A549 (cell line): ENCODE data around the gene HSPA2. TPM values are rescaled to one million over a fixed set of nuclear protein-coding genes. Genes with fewer than 3 reads are reported as not detected.
A peak's percentile ranks its signal among the peaks of the same experiment; 100 is the strongest.

Experiments used
- BHLHE40 ChIP-seq: IDR thresholded peaks from 2 replicates; pipeline ENCODE4 v1.6.1; 2012; ENCODE audit warnings: low read depth, low read length, inconsistent platforms
- CBX8 ChIP-seq: fragments of 200-600 bp; sonication (generic); IDR thresholded peaks from 2 replicates; pipeline ENCODE4 v1.6.1; 2016
- CEBPB ChIP-seq, 2 experiments: fragments of >200 bp in 1 of 2; sonication (Bioruptor Twin) in 1 of 2; formaldehyde crosslinking in 1 of 2; IDR thresholded peaks; 2 replicates each; pipeline ENCODE4 v1.6.1; 2012 to 2016
- CHD2 ChIP-seq: fragments of 150-350 bp; IDR thresholded peaks from 2 replicates; pipeline ENCODE4 v1.6.1; 2014; ENCODE audit warnings: low read length; ENCODE audit not compliant: partially characterized antibody
- EHMT2 ChIP-seq: fragments of 200-600 bp; sonication (generic); IDR thresholded peaks from 2 replicates; pipeline ENCODE4 v1.6.1; 2016; ENCODE audit warnings: antibody characterized with exemption, low read depth, mild to moderate bottlenecking, moderate library complexity
- ESRRA ChIP-seq: fragments of 150-350 bp; IDR thresholded peaks from 2 replicates; pipeline ENCODE4 v1.6.1; 2014; ENCODE audit warnings: mild to moderate bottlenecking, low read length, borderline replicate concordance
- FOSL2 ChIP-seq, 2 experiments: fragments of 450-650 bp in 1 of 2; fragments of >200 bp in 1 of 2; sonication (Bioruptor Twin) in 1 of 2; formaldehyde crosslinking; IDR thresholded peaks; 2 replicates each; pipeline versions ENCODE4 v1.5.0 to v1.6.1; 2016 to 2020; ENCODE audit warnings: mild to moderate bottlenecking in 1 of 2, moderate library complexity in 1 of 2
- GATA3 ChIP-seq: IDR thresholded peaks from 2 replicates; pipeline ENCODE4 v1.6.1; 2012; ENCODE audit warnings: borderline replicate concordance
- HEYL ChIP-seq: fragments of 250-450 bp; sonication (Bioruptor Pico); IDR thresholded peaks from 2 replicates; pipeline ENCODE4 v1.8.0; 2021; ENCODE audit warnings: mild to moderate bottlenecking, moderate library complexity
- HOXB5 ChIP-seq: fragments of 250-450 bp; sonication (Bioruptor Pico); IDR thresholded peaks from 2 replicates; pipeline ENCODE4 v1.5.0; 2020; ENCODE audit warnings: mild to moderate bottlenecking, moderate library complexity
- JUN ChIP-seq, 2 experiments: fragments of >200 bp; sonication (Bioruptor Twin); formaldehyde crosslinking; IDR thresholded peaks; 2 replicates in 1 of 2; 3 replicates in 1 of 2; pipeline ENCODE4 v1.6.1; 2016 to 2017
- JUNB ChIP-seq: fragments of >200 bp; sonication (Bioruptor Twin); formaldehyde crosslinking; IDR thresholded peaks from 2 replicates; pipeline ENCODE4 v1.6.1; 2016
- KDM1A ChIP-seq: fragments of 200-600 bp; sonication (generic); IDR thresholded peaks from 2 replicates; pipeline ENCODE4 v1.6.1; 2016; ENCODE audit warnings: low read depth, mild to moderate bottlenecking
- KDM5A ChIP-seq: fragments of 200-600 bp; sonication (generic); IDR thresholded peaks from 2 replicates; pipeline ENCODE4 v1.6.1; 2016; ENCODE audit warnings: antibody characterized with exemption, mild to moderate bottlenecking
- MYC ChIP-seq: IDR thresholded peaks from 2 replicates; pipeline ENCODE4 v1.6.1; 2012; ENCODE audit warnings: mild to moderate bottlenecking, inconsistent platforms, low read length, improper control_type of control experiment, borderline replicate concordance
- NPAS2 ChIP-seq: fragments of 250-450 bp; sonication (Bioruptor Pico); IDR thresholded peaks from 2 replicates; pipeline ENCODE4 v1.8.0; 2022; ENCODE audit warnings: mild to moderate bottlenecking, moderate library complexity, borderline replicate concordance
- PHF8 ChIP-seq: fragments of 200-600 bp; sonication (generic); IDR thresholded peaks from 2 replicates; pipeline ENCODE4 v1.6.1; 2016; ENCODE audit warnings: low read depth, mild to moderate bottlenecking, antibody characterized with exemption, moderate library complexity, borderline replicate concordance
- POLR2A ChIP-seq: IDR thresholded peaks from 2 replicates; pipeline ENCODE4 v1.6.1; 2012; ENCODE audit warnings: mild to moderate bottlenecking, low read length
- RAD21 ChIP-seq, 2 experiments: fragments of >200 bp in 1 of 2; sonication (Bioruptor Twin) in 1 of 2; formaldehyde crosslinking in 1 of 2; IDR thresholded peaks in 1 of 2; conservative IDR thresholded peaks in 1 of 2; 2 replicates in 1 of 2; 3 replicates in 1 of 2; pipeline ENCODE4 v1.6.1; 2012 to 2018; ENCODE audit warnings: inconsistent platforms in 1 of 2
- RARB ChIP-seq: fragments of 250-450 bp; sonication (Bioruptor Pico); IDR thresholded peaks from 2 replicates; pipeline ENCODE4 v1.8.0; 2021; ENCODE audit warnings: mild to moderate bottlenecking, moderate library complexity
- RNF2 ChIP-seq: fragments of 200-600 bp; sonication (generic); IDR thresholded peaks from 2 replicates; pipeline ENCODE4 v1.6.1; 2016; ENCODE audit warnings: low read depth, mild to moderate bottlenecking, antibody characterized with exemption, moderate library complexity, borderline replicate concordance
- SMC3 ChIP-seq: fragments of >200 bp; sonication (Bioruptor Twin); formaldehyde crosslinking; IDR thresholded peaks from 3 replicates; pipeline ENCODE4 v1.6.1; 2018; ENCODE audit warnings: inconsistent platforms
- SREBF2 ChIP-seq: fragments of 450-650 bp; IDR thresholded peaks from 2 replicates; pipeline ENCODE4 v1.6.1; 2014; ENCODE audit warnings: mild to moderate bottlenecking, moderate library complexity
- TP53 ChIP-seq: fragments of 250-450 bp; sonication (Bioruptor Pico); IDR thresholded peaks from 2 replicates; pipeline ENCODE4 v1.5.0; 2021; ENCODE audit warnings: mild to moderate bottlenecking, moderate library complexity
- ZC3H11A ChIP-seq: fragments of 450-650 bp; IDR thresholded peaks from 2 replicates; pipeline ENCODE4 v1.6.1; 2014; ENCODE audit warnings: antibody characterized with exemption, mild to moderate bottlenecking
- ZFP36 ChIP-seq: fragments of 450-650 bp; IDR thresholded peaks from 2 replicates; pipeline ENCODE4 v1.6.1; 2014; ENCODE audit warnings: borderline replicate concordance; ENCODE audit not compliant: partially characterized antibody
- ZNF302 ChIP-seq: fragments of 250-450 bp; sonication (Bioruptor Pico); IDR thresholded peaks from 2 replicates; pipeline ENCODE4 v1.9.0; 2021; ENCODE audit warnings: inconsistent platforms, mild to moderate bottlenecking, moderate library complexity
- polyA plus RNA-seq, 4 experiments: library from polyadenylated mRNA; depleted of rRNA in 3 of 4; stranded (reverse); fragments of >200 nt; fragmentation: RNase III in 1 of 4; extraction: RNeasy Plus Mini Kit Qiagen cat#74134 plus additional on column Dnase treatment in 1 of 4; gene quantifications; 2 replicates in 3 of 4; 3 replicates in 1 of 4; pipeline ENCODE4 v1.2.3, GENCODE V29; 2011 to 2017
- TF ChIP-seq, protein P1 (sequence below): IDR thresholded peaks from 2 replicates; pipeline ENCODE4 v1.6.1; 2012
- TF ChIP-seq, protein P2 (sequence below): fragments of 250-450 bp; sonication (Bioruptor Pico); IDR thresholded peaks from 2 replicates; pipeline ENCODE4 v1.5.0; 2021; ENCODE audit warnings: mild to moderate bottlenecking, moderate library complexity, borderline replicate concordance
- TF ChIP-seq, protein P3 (sequence below): fragments of >200 bp; sonication (Bioruptor Twin); formaldehyde crosslinking; IDR thresholded peaks from 3 replicates; pipeline ENCODE4 v1.5.1; 2016
- TF ChIP-seq, protein P4 (sequence below): fragments of 200-600 bp; sonication (generic); IDR thresholded peaks from 2 replicates; pipeline ENCODE4 v1.6.1; 2016; ENCODE audit warnings: antibody characterized with exemption, mild to moderate bottlenecking, moderate library complexity
- TF ChIP-seq, protein P5 (sequence below): fragments of 450-650 bp; IDR thresholded peaks from 2 replicates; pipeline ENCODE4 v1.6.1; 2014; ENCODE audit warnings: antibody characterized with exemption
- TF ChIP-seq, protein P6 (sequence below): fragments of 250-450 bp; sonication (Bioruptor Pico); IDR thresholded peaks from 2 replicates; pipeline ENCODE4 v1.5.0; 2020; ENCODE audit warnings: low read depth, mild to moderate bottlenecking, moderate library complexity

HSPA2 gene
- polyA plus RNA-seq, 2 of the 4 experiments (the other 2 are of a cell fraction) = 59.9 to 156 TPM

- no peak for TF ChIP-seq ZC3H11A
- no peak for TF ChIP-seq SREBF2
- peak; percentile 32; the same call in 1 of the 2 replicates for TF ChIP-seq MYC
- no peak for TF ChIP-seq HOXB5
- TF ChIP-seq RNF2 = no peak
- no peak for TF ChIP-seq KDM1A
- TF ChIP-seq, protein P1, sequence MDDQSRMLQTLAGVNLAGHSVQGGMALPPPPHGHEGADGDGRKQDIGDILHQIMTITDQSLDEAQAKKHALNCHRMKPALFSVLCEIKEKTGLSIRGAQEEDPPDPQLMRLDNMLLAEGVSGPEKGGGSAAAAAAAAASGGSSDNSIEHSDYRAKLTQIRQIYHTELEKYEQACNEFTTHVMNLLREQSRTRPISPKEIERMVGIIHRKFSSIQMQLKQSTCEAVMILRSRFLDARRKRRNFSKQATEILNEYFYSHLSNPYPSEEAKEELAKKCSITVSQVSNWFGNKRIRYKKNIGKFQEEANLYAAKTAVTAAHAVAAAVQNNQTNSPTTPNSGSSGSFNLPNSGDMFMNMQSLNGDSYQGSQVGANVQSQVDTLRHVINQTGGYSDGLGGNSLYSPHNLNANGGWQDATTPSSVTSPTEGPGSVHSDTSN = peak; percentile 76; the same call in 1 of the 2 replicates
- 0 out of 2 replicates have a peak, but pooled peaks have one; percentile 1 for TF ChIP-seq PHF8
- no peak for TF ChIP-seq TP53
- no peak for TF ChIP-seq BHLHE40
- no peak for TF ChIP-seq FOSL2 (IDR thresholded peaks at IDR 0.05)
- no peak for TF ChIP-seq FOSL2 (CRISPR knock-in tag; IDR thresholded peaks at IDR 0.05)
- TF ChIP-seq GATA3 = no peak
- TF ChIP-seq ESRRA = no peak
- TF ChIP-seq RAD21 (conservative IDR thresholded peaks at IDR 0.05 in 1 of 2, IDR thresholded peaks at IDR 0.05 in 1 of 2) = no peak
- TF ChIP-seq, protein P2, sequence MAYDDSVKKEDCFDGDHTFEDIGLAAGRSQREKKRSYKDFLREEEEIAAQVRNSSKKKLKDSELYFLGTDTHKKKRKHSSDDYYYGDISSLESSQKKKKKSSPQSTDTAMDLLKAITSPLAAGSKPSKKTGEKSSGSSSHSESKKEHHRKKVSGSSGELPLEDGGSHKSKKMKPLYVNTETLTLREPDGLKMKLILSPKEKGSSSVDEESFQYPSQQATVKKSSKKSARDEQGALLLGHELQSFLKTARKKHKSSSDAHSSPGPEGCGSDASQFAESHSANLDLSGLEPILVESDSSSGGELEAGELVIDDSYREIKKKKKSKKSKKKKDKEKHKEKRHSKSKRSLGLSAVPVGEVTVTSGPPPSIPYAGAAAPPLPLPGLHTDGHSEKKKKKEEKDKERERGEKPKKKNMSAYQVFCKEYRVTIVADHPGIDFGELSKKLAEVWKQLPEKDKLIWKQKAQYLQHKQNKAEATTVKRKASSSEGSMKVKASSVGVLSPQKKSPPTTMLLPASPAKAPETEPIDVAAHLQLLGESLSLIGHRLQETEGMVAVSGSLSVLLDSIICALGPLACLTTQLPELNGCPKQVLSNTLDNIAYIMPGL (CRISPR knock-in tag) = 0 out of 2 replicates have a peak, but pooled peaks have one; percentile 19
- TF ChIP-seq, protein P3, sequence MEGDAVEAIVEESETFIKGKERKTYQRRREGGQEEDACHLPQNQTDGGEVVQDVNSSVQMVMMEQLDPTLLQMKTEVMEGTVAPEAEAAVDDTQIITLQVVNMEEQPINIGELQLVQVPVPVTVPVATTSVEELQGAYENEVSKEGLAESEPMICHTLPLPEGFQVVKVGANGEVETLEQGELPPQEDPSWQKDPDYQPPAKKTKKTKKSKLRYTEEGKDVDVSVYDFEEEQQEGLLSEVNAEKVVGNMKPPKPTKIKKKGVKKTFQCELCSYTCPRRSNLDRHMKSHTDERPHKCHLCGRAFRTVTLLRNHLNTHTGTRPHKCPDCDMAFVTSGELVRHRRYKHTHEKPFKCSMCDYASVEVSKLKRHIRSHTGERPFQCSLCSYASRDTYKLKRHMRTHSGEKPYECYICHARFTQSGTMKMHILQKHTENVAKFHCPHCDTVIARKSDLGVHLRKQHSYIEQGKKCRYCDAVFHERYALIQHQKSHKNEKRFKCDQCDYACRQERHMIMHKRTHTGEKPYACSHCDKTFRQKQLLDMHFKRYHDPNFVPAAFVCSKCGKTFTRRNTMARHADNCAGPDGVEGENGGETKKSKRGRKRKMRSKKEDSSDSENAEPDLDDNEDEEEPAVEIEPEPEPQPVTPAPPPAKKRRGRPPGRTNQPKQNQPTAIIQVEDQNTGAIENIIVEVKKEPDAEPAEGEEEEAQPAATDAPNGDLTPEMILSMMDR = no peak
- TF ChIP-seq NPAS2 = no peak
- no peak for TF ChIP-seq JUNB
- no peak for TF ChIP-seq KDM5A
- TF ChIP-seq, protein P4, sequence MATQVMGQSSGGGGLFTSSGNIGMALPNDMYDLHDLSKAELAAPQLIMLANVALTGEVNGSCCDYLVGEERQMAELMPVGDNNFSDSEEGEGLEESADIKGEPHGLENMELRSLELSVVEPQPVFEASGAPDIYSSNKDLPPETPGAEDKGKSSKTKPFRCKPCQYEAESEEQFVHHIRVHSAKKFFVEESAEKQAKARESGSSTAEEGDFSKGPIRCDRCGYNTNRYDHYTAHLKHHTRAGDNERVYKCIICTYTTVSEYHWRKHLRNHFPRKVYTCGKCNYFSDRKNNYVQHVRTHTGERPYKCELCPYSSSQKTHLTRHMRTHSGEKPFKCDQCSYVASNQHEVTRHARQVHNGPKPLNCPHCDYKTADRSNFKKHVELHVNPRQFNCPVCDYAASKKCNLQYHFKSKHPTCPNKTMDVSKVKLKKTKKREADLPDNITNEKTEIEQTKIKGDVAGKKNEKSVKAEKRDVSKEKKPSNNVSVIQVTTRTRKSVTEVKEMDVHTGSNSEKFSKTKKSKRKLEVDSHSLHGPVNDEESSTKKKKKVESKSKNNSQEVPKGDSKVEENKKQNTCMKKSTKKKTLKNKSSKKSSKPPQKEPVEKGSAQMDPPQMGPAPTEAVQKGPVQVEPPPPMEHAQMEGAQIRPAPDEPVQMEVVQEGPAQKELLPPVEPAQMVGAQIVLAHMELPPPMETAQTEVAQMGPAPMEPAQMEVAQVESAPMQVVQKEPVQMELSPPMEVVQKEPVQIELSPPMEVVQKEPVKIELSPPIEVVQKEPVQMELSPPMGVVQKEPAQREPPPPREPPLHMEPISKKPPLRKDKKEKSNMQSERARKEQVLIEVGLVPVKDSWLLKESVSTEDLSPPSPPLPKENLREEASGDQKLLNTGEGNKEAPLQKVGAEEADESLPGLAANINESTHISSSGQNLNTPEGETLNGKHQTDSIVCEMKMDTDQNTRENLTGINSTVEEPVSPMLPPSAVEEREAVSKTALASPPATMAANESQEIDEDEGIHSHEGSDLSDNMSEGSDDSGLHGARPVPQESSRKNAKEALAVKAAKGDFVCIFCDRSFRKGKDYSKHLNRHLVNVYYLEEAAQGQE = no peak
- no peak for TF ChIP-seq CBX8
- TF ChIP-seq, protein P5, sequence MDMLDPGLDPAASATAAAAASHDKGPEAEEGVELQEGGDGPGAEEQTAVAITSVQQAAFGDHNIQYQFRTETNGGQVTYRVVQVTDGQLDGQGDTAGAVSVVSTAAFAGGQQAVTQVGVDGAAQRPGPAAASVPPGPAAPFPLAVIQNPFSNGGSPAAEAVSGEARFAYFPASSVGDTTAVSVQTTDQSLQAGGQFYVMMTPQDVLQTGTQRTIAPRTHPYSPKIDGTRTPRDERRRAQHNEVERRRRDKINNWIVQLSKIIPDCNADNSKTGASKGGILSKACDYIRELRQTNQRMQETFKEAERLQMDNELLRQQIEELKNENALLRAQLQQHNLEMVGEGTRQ = no peak
- TF ChIP-seq SMC3 = no peak
- no peak for TF ChIP-seq CHD2
- TF ChIP-seq JUN (IDR thresholded peaks at IDR 0.05) = peak in 1 of 2 experiments; percentile 14; a peak in 2 of 5 replicates
- TF ChIP-seq, protein P6, sequence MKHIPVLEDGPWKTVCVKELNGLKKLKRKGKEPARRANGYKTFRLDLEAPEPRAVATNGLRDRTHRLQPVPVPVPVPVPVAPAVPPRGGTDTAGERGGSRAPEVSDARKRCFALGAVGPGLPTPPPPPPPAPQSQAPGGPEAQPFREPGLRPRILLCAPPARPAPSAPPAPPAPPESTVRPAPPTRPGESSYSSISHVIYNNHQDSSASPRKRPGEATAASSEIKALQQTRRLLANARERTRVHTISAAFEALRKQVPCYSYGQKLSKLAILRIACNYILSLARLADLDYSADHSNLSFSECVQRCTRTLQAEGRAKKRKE = peak; percentile 13; the same call in 1 of the 2 replicates
- no peak for TF ChIP-seq EHMT2
- TF ChIP-seq POLR2A = peak; percentile 58
- TF ChIP-seq CEBPB (IDR thresholded peaks at IDR 0.05) = peak; percentile 4 to 30; a peak in 2 of 4 replicates
- TF ChIP-seq HEYL = no peak
- no peak for TF ChIP-seq ZNF302 (CRISPR knock-in tag)
- no peak for TF ChIP-seq ZFP36
- peak; percentile 47; the same call in 1 of the 2 replicates for TF ChIP-seq RARB (CRISPR knock-in tag)
Measured at GRCh38 chr14:64504310-64504896, 36.1 kb upstream of the HSPA2 start, which contains the start of gene ZBTB1 (continued).
